NCI-H2196 (cell line): Measurements from ENCODE around the gene TREML4.
A peak's percentile ranks its signal among the peaks of the same experiment; 100 is the strongest.

Source experiments
- DNase-seq: peaks from one replicate; lab custom pipeline; 2025; ENCODE audit not compliant: unreplicated experiment; lab: John Stamatoyannopoulos, UW

Gene TREML4

DNA sequence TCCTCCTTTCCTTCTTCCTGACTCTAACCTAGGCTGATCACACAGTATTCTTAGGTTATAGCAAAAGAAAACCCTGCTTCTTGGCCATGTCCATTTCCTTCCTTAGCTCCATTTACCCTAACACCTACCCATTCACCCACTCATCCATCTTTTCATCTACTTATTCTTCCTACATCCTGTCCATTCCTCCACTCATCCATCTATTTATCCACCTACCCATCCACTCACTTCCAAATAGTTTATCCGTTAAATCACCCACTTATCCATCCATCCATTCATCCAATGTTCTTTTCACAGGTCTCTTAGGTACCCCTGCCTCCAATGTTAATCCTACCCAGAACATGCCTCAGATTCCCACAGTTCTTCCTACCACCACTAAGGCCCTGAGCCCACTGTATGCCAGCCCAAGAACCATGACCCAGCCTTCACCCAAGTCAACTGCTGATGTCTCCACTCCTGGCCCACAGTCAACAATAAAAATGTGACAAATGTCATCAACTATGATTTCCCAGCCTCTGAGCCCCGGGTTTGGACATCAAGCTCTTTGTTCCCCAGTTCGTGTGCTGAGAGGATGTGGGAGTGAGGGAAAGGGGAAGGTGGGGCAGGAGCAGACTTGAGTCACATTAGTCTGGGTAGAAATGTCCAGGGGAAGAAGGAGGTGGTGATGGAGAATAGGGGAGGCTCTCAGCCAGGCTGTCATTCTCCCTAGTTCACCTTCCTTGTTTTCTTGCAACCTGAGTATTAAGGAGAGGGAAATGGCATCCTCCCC is 24.4 kb downstream of the TREML4 start:
- no peak for DNase-seq

DNA sequence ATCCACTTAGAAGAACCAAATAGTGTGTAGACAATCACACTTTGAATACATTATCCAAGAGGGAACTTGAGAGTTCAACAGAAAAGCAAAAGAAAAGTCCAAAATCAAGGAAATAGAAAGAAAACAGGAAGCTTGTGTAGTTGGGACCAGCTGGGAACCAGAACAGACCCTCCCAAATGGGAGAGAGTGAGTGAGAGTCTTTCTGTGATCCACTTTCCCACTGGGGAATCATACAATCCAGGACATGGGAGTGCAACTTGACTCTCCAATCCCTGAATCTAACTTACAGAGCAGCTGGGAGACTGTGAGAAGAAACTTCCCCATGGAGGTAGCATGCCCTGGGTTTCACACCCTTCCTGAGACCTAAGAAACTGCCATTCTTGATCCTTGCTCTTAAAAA is 27.0 kb downstream of the TREML4 start:
- no peak for DNase-seq

DNA sequence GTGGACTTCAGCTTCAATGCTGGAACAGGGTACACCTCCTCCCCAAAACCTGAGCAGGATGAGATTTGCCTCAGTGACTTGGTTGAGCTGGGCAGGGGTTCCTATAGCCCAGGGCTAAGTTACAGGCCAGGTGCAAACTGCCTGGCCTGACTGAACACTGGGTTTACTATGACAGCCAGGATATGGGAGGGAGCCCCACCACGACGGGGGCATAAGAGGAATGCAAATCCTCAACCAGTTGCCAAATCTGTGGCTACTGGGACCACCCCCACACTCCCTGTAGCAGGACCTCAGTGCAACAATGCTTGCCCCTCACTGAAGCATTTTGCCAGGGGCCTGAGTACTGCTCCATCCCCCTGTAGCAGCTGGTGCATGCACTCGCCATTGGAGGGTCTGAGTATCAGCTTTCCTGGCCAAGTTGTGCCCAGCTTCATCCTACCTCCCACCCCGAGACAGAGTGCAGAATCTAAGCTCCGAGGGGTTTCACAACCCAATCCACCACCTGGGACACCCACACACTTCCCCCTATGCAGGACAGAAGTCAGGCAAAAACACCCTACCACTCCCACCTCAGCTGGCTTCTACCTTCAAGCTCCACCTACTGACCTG is 27.6 kb downstream of the TREML4 start:
- no peak for DNase-seq

DNA sequence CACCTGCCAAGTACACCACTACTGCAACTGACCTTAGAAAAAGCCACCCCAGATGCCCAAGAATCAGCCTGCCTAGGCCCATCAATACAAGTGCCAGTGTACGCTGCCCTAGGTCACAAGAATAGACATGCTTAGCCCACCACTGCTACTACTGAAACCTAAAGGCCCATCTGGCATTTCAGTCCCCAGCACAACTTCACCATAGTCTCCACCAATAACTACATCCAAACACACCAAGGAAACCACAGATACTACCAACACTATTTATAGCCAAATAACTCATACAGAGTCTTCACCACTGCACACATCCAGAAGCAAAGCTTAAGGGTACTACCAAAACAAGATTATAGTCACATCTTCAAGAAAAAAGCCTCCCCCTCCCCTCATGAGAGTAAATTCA is 28.2 kb downstream of the TREML4 start:
- no peak for DNase-seq

DNA sequence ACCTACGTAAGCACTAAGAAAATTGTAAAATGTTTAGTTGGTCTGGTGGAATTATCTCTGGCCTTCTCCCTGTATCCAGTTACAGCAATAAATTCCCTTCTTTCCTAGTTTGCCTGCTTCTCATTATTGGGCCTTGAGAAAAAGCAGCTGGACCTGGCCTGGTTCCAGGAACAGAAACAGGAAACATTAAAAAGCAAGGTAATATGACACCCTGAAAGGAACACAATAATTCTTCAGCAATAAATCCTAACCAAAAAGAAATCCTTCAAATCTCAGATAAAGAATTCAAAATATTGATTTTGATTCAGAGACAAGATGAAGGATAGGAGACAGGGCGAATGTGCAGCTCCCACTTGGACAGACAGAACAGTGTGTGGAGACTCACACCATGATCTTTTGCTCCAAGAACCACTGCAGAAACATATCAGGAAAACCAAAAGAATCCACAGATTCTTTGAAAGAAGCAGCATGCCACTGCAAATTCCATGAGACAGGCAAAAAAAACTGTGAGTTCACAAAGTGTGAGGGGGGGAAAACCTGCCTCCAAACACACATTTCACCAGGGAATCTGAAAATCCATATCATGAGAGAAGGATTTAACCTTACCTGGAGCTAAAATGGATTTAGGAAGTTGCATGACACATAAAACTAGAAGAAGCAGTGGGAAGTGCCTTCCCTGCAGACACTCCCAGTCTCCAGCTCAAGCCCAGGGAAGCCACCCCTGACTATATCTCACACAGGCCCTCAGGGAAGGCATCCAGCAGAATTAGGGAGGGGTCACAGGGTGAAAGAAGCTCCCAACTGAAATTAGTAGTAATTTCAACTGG is 29.4 kb downstream of the TREML4 start:
- DNase-seq, result peak; percentile 19

DNA sequence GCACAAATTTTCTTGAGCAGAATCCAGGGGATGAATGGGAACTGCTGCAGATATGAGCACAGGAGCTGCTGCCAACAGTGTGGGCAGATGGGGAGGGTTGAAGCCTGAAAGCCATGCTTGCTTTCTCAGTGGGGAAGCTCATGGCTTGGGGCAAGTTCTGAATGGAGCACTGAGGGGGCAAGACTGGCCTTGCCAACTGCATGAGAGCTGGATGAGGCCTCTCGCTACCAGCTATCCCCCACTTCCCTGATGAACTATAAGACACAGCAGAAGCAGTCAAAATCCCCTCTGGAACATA is 30.0 kb downstream of the TREML4 start:
- no peak for DNase-seq

DNA sequence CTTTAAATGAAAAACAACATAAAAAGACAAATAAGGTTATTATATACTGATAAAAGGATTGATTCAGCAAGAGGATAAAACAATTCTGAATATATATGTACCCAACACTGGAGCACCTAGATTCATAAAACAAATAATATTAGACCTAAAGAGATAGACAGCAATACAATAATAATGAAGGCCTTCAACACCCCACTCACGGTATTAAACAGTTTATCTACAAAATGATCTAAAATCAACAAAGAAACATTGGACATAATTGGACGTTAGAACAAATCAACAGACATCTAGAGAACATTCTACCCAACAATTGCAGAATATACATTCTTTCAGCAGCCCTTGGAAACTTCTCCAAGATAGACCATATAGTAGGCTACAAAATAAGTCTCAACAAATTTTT is 34.3 kb downstream of the TREML4 start:
- DNase-seq, result no peak

DNA sequence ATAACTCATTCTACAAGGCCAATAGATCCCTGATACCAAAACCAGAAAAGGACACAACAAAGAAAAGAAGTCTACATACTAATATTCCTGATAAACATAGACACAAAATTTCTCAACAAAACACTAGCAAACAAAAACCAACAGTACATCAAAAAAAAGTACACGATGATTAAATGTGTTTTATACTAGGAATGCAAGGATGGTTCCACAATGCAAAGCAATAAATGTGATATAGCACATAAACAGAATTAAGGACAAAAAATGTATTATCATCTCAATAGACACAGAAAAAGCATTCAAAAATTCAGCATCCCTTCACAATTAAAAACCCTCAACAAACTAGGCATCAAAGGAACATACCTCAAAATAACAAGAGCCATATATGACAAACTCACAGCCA is 35.1 kb downstream of the TREML4 start:
- no peak for DNase-seq

DNA sequence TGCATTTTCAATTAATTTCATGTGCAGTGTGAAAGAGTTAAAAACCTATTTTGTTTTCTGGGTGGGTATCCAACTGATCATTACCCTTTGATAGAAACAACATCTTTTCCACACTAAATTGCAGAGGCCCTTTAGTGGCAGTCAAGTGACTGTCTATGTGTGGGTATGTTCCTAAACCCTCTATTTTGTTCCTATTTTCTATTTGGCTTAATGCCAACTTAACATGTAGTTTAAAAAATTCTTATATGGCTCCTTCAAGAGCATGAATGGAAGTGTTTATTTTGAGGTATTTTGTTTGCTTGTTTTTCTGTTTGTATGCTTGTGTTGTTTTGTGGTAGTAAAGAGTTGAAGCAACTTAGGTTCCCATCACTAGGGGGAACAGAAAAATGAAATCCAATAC is 38.4 kb downstream of the TREML4 start:
- DNase-seq, result no peak

DNA sequence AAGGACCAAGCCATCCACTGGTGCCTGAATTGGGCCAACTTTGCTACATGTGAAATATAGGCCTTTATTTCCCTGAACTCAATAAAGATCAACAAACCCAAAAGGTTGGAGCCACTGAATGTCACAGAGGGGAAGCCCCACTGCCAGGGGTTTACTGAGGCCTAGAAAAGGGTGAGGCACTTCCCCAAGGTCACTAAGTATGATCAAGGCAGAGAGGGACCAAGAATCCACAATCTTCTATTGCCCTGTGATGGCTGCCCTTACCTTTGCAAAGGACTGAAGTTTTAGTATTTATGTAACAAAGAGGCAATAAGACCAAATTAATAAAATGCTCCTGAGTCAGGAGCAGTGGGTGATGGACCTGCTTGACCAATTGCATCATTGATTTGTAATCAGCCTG is 40.3 kb downstream of the TREML4 start:
- no peak for DNase-seq

DNA sequence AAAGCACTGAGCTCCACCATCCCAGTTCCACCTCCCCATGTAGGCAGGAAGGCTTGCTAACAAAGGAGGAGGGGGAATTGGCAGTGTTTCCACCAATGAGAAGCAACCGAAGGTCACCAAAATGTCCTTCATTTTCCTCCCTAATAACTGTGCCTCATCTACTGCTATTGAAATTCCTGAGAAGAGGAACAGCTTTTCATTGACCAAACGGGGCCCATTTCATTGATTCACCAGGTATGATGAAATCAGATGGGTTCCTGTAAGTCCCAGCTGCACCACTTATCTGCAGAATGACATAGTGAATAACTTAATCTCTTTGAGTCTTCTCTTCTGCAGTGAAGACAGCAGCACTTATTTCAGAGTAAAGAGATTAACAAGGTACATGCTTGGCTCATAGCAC is 41.0 kb downstream of the TREML4 start:
- no peak for DNase-seq

DNA sequence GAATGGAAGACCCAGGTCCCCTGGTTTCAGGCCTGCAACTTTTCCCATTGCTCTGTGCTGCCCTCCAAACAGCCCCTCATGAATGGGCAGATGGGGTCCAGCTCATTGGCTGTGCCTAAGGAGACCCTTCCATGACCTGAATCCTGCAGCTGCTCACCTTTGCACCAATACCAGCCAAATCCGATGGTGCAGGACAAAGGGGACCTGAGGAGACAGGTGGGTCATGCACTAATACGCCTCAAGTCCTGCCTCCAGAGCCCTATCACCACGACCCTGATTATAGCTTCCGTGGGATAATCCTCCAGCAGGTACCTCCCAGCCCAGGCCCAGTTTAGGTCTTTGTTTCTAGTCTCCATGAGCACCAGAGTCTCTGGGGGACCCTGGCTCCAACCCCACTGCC is 41.6 kb downstream of the TREML4 start:
- DNase-seq, result no peak

DNA sequence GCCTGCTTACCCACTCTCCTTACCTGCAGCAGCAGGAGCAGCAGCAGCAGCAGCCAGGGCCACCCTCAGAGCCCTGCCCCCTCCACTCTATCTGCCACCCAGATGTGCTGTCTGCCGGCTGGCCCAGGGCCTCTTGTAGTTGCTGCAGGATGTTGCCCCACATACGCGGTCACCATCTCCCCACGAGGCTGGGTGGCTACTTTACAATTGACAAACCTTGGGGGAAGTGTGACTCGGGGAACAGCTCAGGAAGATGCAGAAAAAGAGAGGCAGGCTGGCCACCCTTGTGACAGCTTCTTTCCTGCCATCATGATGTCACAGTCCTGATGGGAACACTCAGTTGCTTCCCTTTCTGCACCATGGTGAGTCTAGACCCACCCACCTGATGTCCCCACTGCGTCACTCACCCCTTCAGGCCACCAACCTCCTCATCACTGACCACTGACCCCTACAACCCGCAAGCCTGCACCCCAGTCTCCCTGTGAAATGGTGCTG is 43.8 kb downstream of the TREML4 start:
- no peak for DNase-seq

DNA sequence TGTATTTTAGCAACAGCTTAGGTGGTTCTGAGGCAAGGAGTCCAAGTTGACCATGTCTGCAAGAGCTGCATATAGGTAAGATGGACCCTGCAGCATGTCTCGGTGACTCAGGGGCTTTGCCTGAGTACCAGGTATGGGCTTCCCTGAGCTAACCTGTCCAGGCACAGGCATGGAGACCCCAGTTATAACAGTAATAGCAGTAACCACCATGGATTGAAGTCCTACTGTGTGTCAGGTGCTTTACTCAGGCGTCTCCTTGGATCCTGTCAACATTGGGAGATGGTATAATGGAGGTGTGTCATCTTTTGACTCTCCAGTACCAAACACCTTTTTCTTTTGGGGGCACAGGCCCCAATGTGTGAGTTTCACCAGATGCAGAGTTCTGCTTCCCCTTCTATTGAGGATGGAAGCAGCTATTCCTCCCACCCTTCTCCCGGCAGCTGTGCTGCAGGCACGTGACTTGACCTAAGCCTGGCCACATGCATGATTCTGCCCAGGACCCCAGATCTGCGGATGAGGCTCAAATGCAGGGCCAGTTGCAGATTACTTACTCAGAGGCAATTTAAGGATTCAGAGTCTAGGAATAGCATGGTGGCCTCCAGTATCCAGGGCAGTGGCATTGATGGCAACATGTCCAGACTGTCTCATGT is 44.6 kb downstream of the TREML4 start:
- no peak for DNase-seq

DNA sequence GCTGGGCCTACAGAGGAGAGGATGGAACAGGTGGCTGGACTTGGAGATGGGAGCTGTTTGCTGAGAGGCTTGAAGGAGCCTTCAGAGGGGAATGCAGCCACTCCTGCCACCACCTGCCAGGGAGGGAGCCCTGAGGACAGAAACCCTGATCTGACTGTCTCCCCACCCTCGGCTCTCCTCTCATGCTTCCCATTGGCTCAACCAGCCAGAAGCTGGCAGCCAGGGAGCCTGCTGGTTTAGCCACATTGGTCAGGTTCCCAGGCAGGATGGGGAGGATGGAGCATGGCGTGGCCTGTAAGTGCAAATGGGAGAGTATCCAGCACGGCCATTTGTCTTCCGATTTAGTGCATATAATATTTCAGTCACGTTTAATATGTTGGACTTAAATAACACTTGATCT is 45.6 kb downstream of the TREML4 start:
- DNase-seq, result peak; percentile 19

DNA sequence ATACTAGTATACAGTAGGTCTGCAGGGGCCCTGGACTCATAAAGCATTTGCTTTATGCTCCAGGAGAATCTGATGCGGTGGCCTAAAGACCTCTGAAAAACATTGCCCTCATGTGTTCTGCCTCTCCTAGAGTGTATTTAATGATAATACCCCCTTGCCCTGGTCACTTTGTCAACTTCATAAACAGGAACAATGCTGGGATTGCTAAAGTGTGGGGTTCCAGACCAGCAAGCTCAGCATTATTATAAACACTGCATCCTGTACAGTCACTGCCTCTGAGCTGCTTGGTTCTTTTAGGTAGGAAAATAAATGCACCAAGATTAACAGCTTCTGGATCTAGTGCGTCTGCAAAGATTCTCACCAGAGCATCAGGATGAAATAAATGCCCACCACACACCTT is 46.1 kb downstream of the TREML4 start:
- no peak for DNase-seq

DNA sequence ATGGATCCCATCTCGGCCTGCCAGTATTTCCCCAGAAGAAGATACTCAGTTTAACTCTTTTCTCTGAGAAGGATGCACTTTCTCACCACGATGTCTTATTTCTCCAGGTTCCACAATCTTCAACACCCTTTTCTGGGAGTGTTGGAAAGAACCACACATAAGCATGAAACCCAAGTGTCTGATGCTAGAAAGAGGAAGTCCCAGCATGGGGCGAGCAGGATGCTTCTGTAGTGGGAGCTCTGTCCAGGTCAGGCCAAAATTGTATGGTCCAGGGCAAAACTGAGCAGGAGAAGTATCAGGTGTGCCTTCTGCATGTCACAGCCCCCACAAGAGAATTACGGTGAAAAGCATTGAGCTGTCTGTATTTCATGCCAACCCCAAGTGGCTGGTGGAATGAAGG is 47.3 kb downstream of the TREML4 start:
- DNase-seq, result no peak

DNA sequence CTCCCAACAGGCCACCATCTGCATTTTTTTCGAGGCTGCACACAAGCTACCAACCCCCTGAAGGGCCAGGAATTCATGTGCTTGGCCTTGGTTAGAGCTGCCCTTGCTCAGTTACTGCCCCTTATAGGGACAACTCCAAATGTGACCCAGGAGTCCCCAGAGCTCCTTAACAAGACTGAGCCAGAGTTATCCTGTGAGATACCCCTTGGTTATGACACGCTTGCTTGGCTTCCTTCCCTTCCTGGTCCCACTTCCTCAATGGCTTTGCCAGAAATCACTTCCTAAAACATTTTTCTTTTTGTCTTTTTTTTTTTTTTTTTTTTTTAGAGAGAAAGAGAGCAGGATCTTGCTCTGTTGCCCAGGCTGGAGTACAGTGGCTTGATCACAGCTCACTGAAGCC is 49.5 kb downstream of the TREML4 start:
- DNase-seq, result no peak

DNA sequence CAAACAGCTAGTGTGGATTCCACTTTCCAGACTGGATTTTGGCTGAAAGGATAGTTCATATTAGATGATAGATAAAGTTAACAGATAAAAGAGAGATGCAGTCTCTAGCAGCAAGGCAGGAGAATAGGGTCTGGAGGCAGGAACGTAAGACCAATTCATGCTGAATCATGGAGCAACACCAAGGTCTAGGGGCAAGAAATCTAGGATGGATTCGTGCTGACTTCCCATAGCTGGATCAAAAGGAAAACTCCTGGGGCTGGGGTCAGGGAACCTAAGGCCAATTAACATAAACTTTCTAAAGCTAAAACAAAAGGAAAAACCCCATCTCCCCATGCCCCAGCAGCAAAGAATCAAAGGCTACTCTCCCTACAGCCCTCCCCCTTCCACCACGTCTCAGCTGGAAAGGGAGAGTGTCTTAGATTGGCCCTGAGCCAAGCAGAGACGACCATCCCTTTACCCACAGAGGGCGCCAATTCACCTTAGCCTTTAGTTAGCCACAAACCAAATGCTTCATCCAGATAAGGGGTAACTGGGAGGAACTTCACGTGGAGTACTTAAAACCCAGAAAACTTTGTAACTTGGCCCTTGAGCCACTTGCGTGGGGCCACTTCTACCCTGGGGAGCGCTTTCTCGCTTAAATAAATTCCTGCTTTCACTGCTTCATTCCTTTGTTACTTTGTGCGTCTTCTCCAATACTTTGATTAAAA is 50.7 kb downstream of the TREML4 start:
- DNase-seq, result peak; percentile 79

DNA sequence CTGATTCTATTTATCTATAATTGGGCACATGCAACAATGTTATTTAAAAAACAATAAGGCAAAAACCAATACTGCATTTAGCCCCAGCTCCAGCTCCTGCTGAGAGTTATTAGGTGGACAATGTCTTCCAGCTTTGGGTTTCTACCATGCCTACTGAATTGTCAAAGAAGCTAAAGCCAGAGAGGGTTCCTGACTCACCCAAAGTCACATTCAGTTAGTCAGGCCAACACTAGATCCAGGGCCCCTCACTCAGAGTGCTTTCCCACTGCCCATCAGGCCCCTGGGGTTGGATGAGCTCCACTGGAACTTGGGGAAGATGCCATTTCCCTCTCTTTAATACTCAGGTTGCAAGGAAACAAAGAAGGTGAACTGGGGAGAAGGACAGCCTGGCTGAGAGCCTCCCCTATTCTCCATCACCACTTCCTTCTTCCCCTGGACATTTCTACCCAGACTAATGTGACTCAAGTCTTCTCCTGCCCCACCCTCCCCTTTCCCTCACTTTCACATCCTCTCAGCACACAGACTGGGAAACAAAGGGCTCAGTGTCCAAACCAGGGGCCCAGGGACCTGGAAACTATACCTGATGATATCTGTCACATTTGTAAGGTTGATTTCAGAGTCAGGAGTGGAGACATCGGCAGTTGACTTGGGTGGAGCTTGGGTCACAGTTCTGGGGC is 52.4 kb downstream of the TREML4 start:
- no peak for DNase-seq
